OCI-LY7 (cell line): ENCODE measurements around the gene CCR5. TPM values are rescaled to one million over a fixed set of nuclear protein-coding genes. Genes with fewer than 3 reads are reported as not detected.

Experiments
- BruUV-seq: library from RNA; stranded (reverse); fragments of 400-500 nt; replicated peaks from 2 replicates; lab custom pipeline; 2021; lab: Mats Ljungman, UMichigan
- CTCF ChIA-PET: fragments of 300-600 bp; sonication (Branson Sonifier 250); formaldehyde crosslinking; loops from one replicate; lab custom pipeline; 2022; ENCODE audit warnings: antibody characterized with exemption; ENCODE audit not compliant: unreplicated experiment; lab: Charles Lee
- POLR2A ChIA-PET: fragments of 300-600 bp; sonication (Branson Sonifier 250); formaldehyde crosslinking; loops from one replicate; lab custom pipeline; 2022; ENCODE audit warnings: antibody characterized with exemption; lab: Charles Lee
- DNase-seq: peaks from one replicate; pipeline ENCODE4 v3.0.0-alpha.2; 2015; ENCODE audit warnings: low spot score
- H2AFZ ChIP-seq: fragments of 200-600 bp; sonication (generic), shearing (Covaris generic); 2 replicates; pipeline ENCODE4 v1.6.1; 2014; ENCODE audit warnings: mild to moderate bottlenecking, antibody characterized with exemption, low read length, moderate library complexity
- H3K27ac ChIP-seq: fragments of 200-600 bp; sonication (generic); 2 replicates; pipeline ENCODE4 v1.5.1; 2014; ENCODE audit warnings: mixed run types, low read depth, mild to moderate bottlenecking, moderate library complexity, low read length, inconsistent platforms; ENCODE audit not compliant: poor library complexity, severe bottlenecking
- H3K36me3 ChIP-seq: fragments of 200-600 bp; sonication (generic); 2 replicates; pipeline ENCODE4 v1.6.1; 2014; ENCODE audit warnings: mild to moderate bottlenecking, antibody characterized with exemption, low read length, moderate library complexity, mixed read lengths; ENCODE audit not compliant: insufficient read depth
- H3K4me1 ChIP-seq: fragments of 200-600 bp; sonication (generic); 2 replicates; pipeline ENCODE4 v1.5.1; 2014; ENCODE audit warnings: mild to moderate bottlenecking, low read length; ENCODE audit not compliant: insufficient read depth, poor library complexity, severe bottlenecking
- H3K4me2 ChIP-seq: fragments of 200-600 bp; sonication (generic); 2 replicates; pipeline ENCODE4 v1.6.1; 2014; ENCODE audit warnings: mild to moderate bottlenecking, low read length
- H3K4me3 ChIP-seq: fragments of 200-600 bp; sonication (generic); 2 replicates; pipeline ENCODE4 v1.5.1; 2014; ENCODE audit warnings: mild to moderate bottlenecking, low read depth, low read length; ENCODE audit not compliant: poor library complexity, severe bottlenecking
- H3K79me2 ChIP-seq: fragments of 200-600 bp; sonication (generic); 2 replicates; pipeline ENCODE4 v1.6.1; 2016; ENCODE audit warnings: low read depth, mild to moderate bottlenecking, low read length, moderate library complexity, mixed read lengths; ENCODE audit not compliant: insufficient read depth
- H3K9me2 ChIP-seq: fragments of 200-600 bp; sonication (generic); 2 replicates; pipeline ENCODE4 v1.6.1; 2016; ENCODE audit warnings: mild to moderate bottlenecking, low read length, mixed read lengths; ENCODE audit not compliant: insufficient read depth
- H3K9me3 ChIP-seq: fragments of 200-600 bp; sonication (generic); 2 replicates; pipeline ENCODE4 v1.6.1; 2014; ENCODE audit warnings: mild to moderate bottlenecking, mixed run types, low read length, mixed read lengths
- H4K20me1 ChIP-seq: fragments of 200-600 bp; sonication (generic); 2 replicates; pipeline ENCODE4 v1.6.1; 2014; ENCODE audit warnings: mild to moderate bottlenecking, antibody characterized with exemption, low read length, moderate library complexity, mixed read lengths; ENCODE audit not compliant: insufficient read depth
- EZH2phosphoT487 ChIP-seq: fragments of 200-600 bp; sonication (generic); IDR thresholded peaks from 2 replicates; pipeline ENCODE4 v1.6.1; 2018; ENCODE audit warnings: low read depth, borderline replicate concordance, mild to moderate bottlenecking, mixed run types, antibody characterized with exemption, low read length, moderate library complexity, mixed read lengths
- intact Hi-C: fragments of 100-400 bp; cut with micrococcal nuclease; formaldehyde crosslinking; loops from one replicate; pipeline ENCODE4 v1.10.0; 2022; ENCODE audit not compliant: unreplicated experiment
- total RNA-seq, 2 experiments: library from RNA; depleted of rRNA in 1 of 2; stranded (reverse); fragments of >200 nt in 1 of 2; shearing (Covaris generic) in 1 of 2; gene quantifications; 2 replicates each; pipeline ENCODE4 v1.2.3, GENCODE V29; 2014 to 2022
- TF ChIP-seq, protein P1 (sequence below): fragments of 200-600 bp; sonication (generic); conservative IDR thresholded peaks from 2 replicates; pipeline ENCODE4 v1.5.1; 2014; ENCODE audit warnings: mild to moderate bottlenecking, antibody characterized with exemption, low read length, moderate library complexity, mixed read lengths

The CCR5 gene
- total RNA-seq, 2 experiments from 2014 or later = not detected

DNA sequence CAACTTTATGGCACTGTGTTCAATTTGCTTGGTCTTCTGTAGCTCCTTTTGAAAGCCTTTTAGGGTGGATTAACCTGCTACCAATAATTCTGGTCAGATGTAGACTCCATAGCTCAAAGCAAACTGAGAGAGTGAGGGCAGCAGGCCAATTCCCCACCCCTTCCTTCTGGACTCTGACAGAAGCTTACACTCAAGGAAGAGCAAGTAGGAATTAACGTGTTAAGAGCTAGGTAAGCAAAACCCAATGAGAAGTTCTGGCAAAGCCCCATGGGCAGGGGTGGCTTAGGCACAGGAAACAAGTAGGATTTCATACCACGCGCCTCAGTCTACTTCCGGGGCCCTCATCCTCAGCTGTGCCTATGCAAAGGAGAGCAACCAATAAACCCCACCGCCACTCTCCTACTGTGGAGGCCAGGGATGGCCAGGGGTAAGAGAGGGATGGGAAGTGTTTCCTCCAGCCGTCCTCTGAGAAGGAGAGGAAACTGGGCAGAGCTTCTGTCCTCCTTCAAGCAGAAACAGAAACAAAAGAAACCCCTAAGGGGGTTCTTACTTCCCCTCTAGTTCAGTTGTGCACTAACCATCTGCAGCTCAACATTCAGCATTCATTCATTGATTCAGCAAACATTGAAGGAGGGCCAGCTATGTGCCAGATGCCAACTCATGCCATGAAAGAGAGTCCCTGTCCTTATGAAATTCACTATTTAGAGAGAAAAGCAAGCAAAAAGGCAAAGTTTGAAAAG is 12.6 kb downstream of the CCR5 start:
- H3K9me3 ChIP-seq = no peaks in the 10 kb centered on the region
- peak overlapping the region; percentile 68 for H3K4me2 ChIP-seq
- peaks cover 31% of the 10 kb centered on the region for H3K4me1 ChIP-seq
- H3K4me3 ChIP-seq = peak overlapping the region; percentile 45
- ChIA-PET CTCF (interaction anchor here (0.8 kb wide), 1 partner anchor 24 kb away, joined by 3 read pairs; no protein-coding TSS in a partner anchor), POLR2A (interaction anchor here (0.5 to 2.0 kb wide), 15 partner anchors 8 to 546 kb away, joined by 3 to 9 read pairs (median 5); partner anchors contain the start of genes CCR5AS and CCRL2)
- intact Hi-C loops = loop anchor here (5.0 kb wide), 1 partner anchor 174 kb away; no protein-coding TSS in a partner anchor
- peak; percentile 63 for DNase-seq
- peak overlapping the region; percentile 68 for H2AFZ ChIP-seq
- no peaks in the 10 kb centered on the region for H3K79me2 ChIP-seq
- peak overlapping the region; percentile 75 for H3K27ac ChIP-seq
- no TSS peak for BruUV-seq
- H3K9me2 ChIP-seq = no peaks in the 10 kb centered on the region
- TF ChIP-seq EZH2phosphoT487 = no peak
- TF ChIP-seq, protein P1, sequence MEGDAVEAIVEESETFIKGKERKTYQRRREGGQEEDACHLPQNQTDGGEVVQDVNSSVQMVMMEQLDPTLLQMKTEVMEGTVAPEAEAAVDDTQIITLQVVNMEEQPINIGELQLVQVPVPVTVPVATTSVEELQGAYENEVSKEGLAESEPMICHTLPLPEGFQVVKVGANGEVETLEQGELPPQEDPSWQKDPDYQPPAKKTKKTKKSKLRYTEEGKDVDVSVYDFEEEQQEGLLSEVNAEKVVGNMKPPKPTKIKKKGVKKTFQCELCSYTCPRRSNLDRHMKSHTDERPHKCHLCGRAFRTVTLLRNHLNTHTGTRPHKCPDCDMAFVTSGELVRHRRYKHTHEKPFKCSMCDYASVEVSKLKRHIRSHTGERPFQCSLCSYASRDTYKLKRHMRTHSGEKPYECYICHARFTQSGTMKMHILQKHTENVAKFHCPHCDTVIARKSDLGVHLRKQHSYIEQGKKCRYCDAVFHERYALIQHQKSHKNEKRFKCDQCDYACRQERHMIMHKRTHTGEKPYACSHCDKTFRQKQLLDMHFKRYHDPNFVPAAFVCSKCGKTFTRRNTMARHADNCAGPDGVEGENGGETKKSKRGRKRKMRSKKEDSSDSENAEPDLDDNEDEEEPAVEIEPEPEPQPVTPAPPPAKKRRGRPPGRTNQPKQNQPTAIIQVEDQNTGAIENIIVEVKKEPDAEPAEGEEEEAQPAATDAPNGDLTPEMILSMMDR = no peak
- no peaks in the 10 kb centered on the region for H3K36me3 ChIP-seq
- no peaks in the 10 kb centered on the region for H4K20me1 ChIP-seq

DNA sequence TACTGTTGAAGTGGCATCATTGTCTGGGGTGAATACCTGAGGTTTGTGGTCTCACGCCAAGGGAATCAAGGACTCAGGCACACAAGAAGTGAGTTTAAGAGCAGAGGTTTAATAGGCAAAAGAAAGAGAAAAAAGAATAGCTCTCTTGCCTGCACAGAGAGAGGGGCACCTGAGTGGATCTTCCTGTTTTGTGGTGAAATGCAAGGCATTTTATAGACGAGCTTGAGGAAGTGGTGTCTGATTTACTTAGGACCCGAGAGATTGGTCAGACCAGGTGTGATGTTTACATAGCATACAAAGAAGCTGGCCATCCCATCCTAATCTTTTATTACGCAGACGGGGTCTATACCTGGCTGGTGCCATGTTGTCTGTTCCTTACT is 13.2 kb downstream of the CCR5 start:
- H3K27ac ChIP-seq = peak overlapping the region; percentile 75
- DNase-seq = peak; percentile 74
- intact Hi-C loops = loop anchor here (5.0 kb wide), 1 partner anchor 173 kb away; no protein-coding TSS in a partner anchor

More for the DNA sequence above, 13.2 kb downstream of the CCR5 start:
- H3K4me1 ChIP-seq = peaks cover 31% of the 10 kb centered on the region
- no peaks in the 10 kb centered on the region for H3K9me2 ChIP-seq
- CTCF ChIA-PET = interaction anchor here (0.8 kb wide), 1 partner anchor 24 kb away, joined by 3 read pairs; no protein-coding TSS in a partner anchor
- H2AFZ ChIP-seq = peak overlapping the region; percentile 68
- H3K4me3 ChIP-seq = peak overlapping the region; percentile 45
- BruUV-seq = no TSS peak
- H3K4me2 ChIP-seq = peak overlapping the region; percentile 68
- H3K79me2 ChIP-seq = no peaks in the 10 kb centered on the region
- H3K36me3 ChIP-seq = no peaks in the 10 kb centered on the region
- no peaks in the 10 kb centered on the region for H3K9me3 ChIP-seq
- POLR2A ChIA-PET = interaction anchor here (0.6 to 2.0 kb wide), 13 partner anchors 14 to 546 kb away, joined by 3 to 9 read pairs (median 6); partner anchors contain the start of genes CCR5AS and CCRL2
- H4K20me1 ChIP-seq = no peaks in the 10 kb centered on the region
- no peak for TF ChIP-seq EZH2phosphoT487
- TF ChIP-seq, protein P1 = no peak
